Kidney epithelial cell (primary cell): Measurements from ENCODE around the gene SORD. TPM values are rescaled to one million over a fixed set of nuclear protein-coding genes. Genes with fewer than 3 reads are reported as not detected.
A peak's percentile ranks its signal among the peaks of the same experiment; 100 is the strongest.

ENCODE experiments used
- DNase-seq: peaks from one replicate; pipeline ENCODE4 v3.0.0-alpha.2; 2010; ENCODE audit warnings: low read depth
- H3K27me3 ChIP-seq: 2 replicates; pipeline ENCODE4 v1.6.0; 2011; ENCODE audit warnings: low read length; ENCODE audit not compliant: control insufficient read depth, insufficient read depth
- H3K36me3 ChIP-seq: 2 replicates; pipeline ENCODE4 v1.5.1; 2011; ENCODE audit warnings: low read length; ENCODE audit not compliant: control insufficient read depth, insufficient read depth
- H3K4me3 ChIP-seq: 2 replicates; pipeline ENCODE4 v1.5.1; 2011; ENCODE audit warnings: low read depth, mild to moderate bottlenecking, control low read depth, low read length
- CTCF ChIP-seq: IDR thresholded peaks from 2 replicates; pipeline ENCODE4 v1.5.1; 2011; ENCODE audit warnings: mild to moderate bottlenecking, moderate library complexity, low read length, control low read depth, inconsistent platforms; ENCODE audit not compliant: insufficient read depth, poor library complexity, severe bottlenecking
- total RNA-seq: library from RNA; depleted of rRNA; stranded (reverse); fragments of >200 nt; gene quantifications from 2 replicates; pipeline ENCODE4 v1.2.3, GENCODE V29; 2015

SORD gene
- total RNA-seq, 1 donor from 2014 or later = 30.2 TPM

GRCh38 chr15:45115312-45115820, 92.4 kb downstream of the SORD start:
- H3K27me3 ChIP-seq = peaks cover 71% of the 10 kb centered on the region
- H3K36me3 ChIP-seq = no peaks in the 10 kb centered on the region
- TF ChIP-seq CTCF = no peak
- DNase-seq = no peak
- no peak overlapping the region for H3K4me3 ChIP-seq

GRCh38 chr15:45116006-45116481, 93.0 kb downstream of the SORD start:
- H3K4me3 ChIP-seq = no peak overlapping the region
- peaks cover 67% of the 10 kb centered on the region for H3K27me3 ChIP-seq
- no peak for DNase-seq
- H3K36me3 ChIP-seq = no peaks in the 10 kb centered on the region
- TF ChIP-seq CTCF = no peak

- no peak for DNase-seq
- H3K27me3 ChIP-seq = peaks cover 61% of the 10 kb centered on the region
- no peak for TF ChIP-seq CTCF
- no peaks in the 10 kb centered on the region for H3K36me3 ChIP-seq
- H3K4me3 ChIP-seq = no peak overlapping the region
Measured at GRCh38 chr15:45116482-45117307, 93.7 kb downstream of the SORD start.

GRCh38 chr15:45117308-45118130, 94.5 kb downstream of the SORD start:
- TF ChIP-seq CTCF = no peak
- no peak overlapping the region for H3K4me3 ChIP-seq
- DNase-seq = no peak
- peaks cover 53% of the 10 kb centered on the region for H3K27me3 ChIP-seq
- H3K36me3 ChIP-seq = no peaks in the 10 kb centered on the region

- TF ChIP-seq CTCF = peak; percentile 100
- Histone ChIP-seq H3K27me3 (peaks cover 47% of the 10 kb centered on the region), H3K4me3 (no peak overlapping the region), H3K36me3 (no peaks in the 10 kb centered on the region)
- peak; percentile 53 for DNase-seq
Measured at GRCh38 chr15:45118131-45118588, 95.2 kb downstream of the SORD start.
